HUDEP-2 (cell line): Measurements from ENCODE around the gene TIRAP.
"Not testable (repeated sequence)": the region's sequence is repeated elsewhere in the genome, so short reads cannot be mapped to it uniquely, and the experiment has no call there.

Experiments
- DNase-seq, 76 experiments: peaks; one replicate each; lab custom pipeline; 2025; ENCODE audit not compliant: unreplicated experiment in 76 of 76; lab: John Stamatoyannopoulos, UW

Gene TIRAP

GRCh38 chr11:126282736-126283591 is at the start of gene TIRAP:
Gene TIRAP, plus strand, starts transcription at chr11:126283093. Its CDS starts 7,802 bp downstream, at chr11:126290895.
- peak in 28 of 76 experiments; percentile 5 to 55 (median 26) for DNase-seq

GRCh38 chr11:126233391-126233790 is 49.5 kb upstream of the TIRAP start:
- DNase-seq: no peak

GRCh38 chr11:126246636-126247035 is 36.3 kb upstream of the TIRAP start:
- no peak for DNase-seq

- DNase-seq: no peak
Observed at GRCh38 chr11:126253265-126253664, 29.6 kb upstream of the TIRAP start.

- DNase-seq: no peak
Observed at GRCh38 chr11:126254819-126255218, 28.1 kb upstream of the TIRAP start.

- not testable (repeated sequence) for DNase-seq
Observed at GRCh38 chr11:126255507-126255906, 27.4 kb upstream of the TIRAP start.

GRCh38 chr11:126256216-126256615 is 26.7 kb upstream of the TIRAP start:
- DNase-seq: no peak

- DNase-seq: no peak
Observed at GRCh38 chr11:126257144-126257543, 25.7 kb upstream of the TIRAP start.

- no peak for DNase-seq
Observed at GRCh38 chr11:126257764-126258163, 25.1 kb upstream of the TIRAP start.

- no peak for DNase-seq
Observed at GRCh38 chr11:126262216-126262615, 20.7 kb upstream of the TIRAP start.

GRCh38 chr11:126263489-126263888 is 19.4 kb upstream of the TIRAP start:
- no peak for DNase-seq

GRCh38 chr11:126265811-126266210 is 17.1 kb upstream of the TIRAP start:
- DNase-seq: no peak

GRCh38 chr11:126267650-126268049 is 15.2 kb upstream of the TIRAP start:
- no peak for DNase-seq

GRCh38 chr11:126268361-126268707 is 14.6 kb upstream of the TIRAP start:
- no peak for DNase-seq

- DNase-seq: peak in 75 of 76 experiments; percentile 34 to 99 (median 98)
Observed at GRCh38 chr11:126268708-126269579, 13.9 kb upstream of the TIRAP start, which contains the start of the genes FOXRED1 and SRPRA. Gene FOXRED1, plus strand, starts transcription at chr11:126269154. Its CDS starts 53 bp downstream, at chr11:126269207. Gene SRPRA, minus strand, starts transcription at chr11:126268895. Its CDS starts 91 bp downstream, at chr11:126268804.

GRCh38 chr11:126277322-126277721 is 5.6 kb upstream of the TIRAP start:
- no peak for DNase-seq

GRCh38 chr11:126277780-126278179 is 5.1 kb upstream of the TIRAP start:
- DNase-seq: no peak

- DNase-seq: no peak
Observed at GRCh38 chr11:126279191-126279590, 3.7 kb upstream of the TIRAP start.

- DNase-seq: no peak
Observed at GRCh38 chr11:126280595-126280994, 2.3 kb upstream of the TIRAP start.

- no peak for DNase-seq
Observed at GRCh38 chr11:126281245-126281644, 1.6 kb upstream of the TIRAP start.

- no peak for DNase-seq
Observed at GRCh38 chr11:126281666-126282175, 1.2 kb upstream of the TIRAP start.
